MCF 10A (cell line): ENCODE results near the gene PTBP2. TPM values are rescaled to one million over a fixed set of nuclear protein-coding genes. Genes with fewer than 3 reads are reported as not detected.

Source experiments
- BruUV-seq: library from RNA; stranded (reverse); fragments of 400-500 nt; replicated peaks from 2 replicates; lab custom pipeline; 2021; lab: Mats Ljungman, UMichigan
- CTCF ChIA-PET: fragments of 300-600 bp; sonication (Branson Sonifier 250); formaldehyde crosslinking; extraction: SDS; loops from one replicate; lab custom pipeline; 2021; ENCODE audit warnings: antibody characterized with exemption, inconsistent platforms; lab: Yijun Ruan, JAX
- POLR2A ChIA-PET: fragments of 300-600, 350-650 bp; sonication (Branson Sonifier 250); formaldehyde crosslinking; extraction: SDS; loops from one replicate; lab custom pipeline; 2020; ENCODE audit warnings: antibody characterized with exemption, inconsistent platforms; lab: Yijun Ruan, JAX
- DNase-seq: peaks from one replicate; pipeline ENCODE4 v3.0.0-alpha.2; 2018; ENCODE audit not compliant: unreplicated experiment
- H3K27ac Mint-ChIP-seq: one replicate; pipeline ENCODE4 v1.8.0; 2022; ENCODE audit warnings: mild to moderate bottlenecking, low read depth, mixed read lengths; ENCODE audit not compliant: unreplicated experiment
- H3K27me3 Mint-ChIP-seq: one replicate; pipeline ENCODE4 v1.8.0; 2022; ENCODE audit warnings: mixed read lengths; ENCODE audit not compliant: insufficient read depth, unreplicated experiment
- H3K36me3 Mint-ChIP-seq: one replicate; pipeline ENCODE4 v1.8.0; 2022; ENCODE audit warnings: mild to moderate bottlenecking, moderate library complexity, mixed read lengths; ENCODE audit not compliant: insufficient read depth, unreplicated experiment
- H3K4me1 Mint-ChIP-seq: one replicate; pipeline ENCODE4 v1.8.0; 2022; ENCODE audit warnings: mixed read lengths; ENCODE audit not compliant: insufficient read depth, unreplicated experiment
- H3K4me3 Mint-ChIP-seq: one replicate; pipeline ENCODE4 v1.8.0; 2022; ENCODE audit warnings: mild to moderate bottlenecking, moderate library complexity, mixed read lengths; ENCODE audit not compliant: unreplicated experiment
- H3K9me3 Mint-ChIP-seq: one replicate; pipeline ENCODE4 v1.8.0; 2022; ENCODE audit warnings: mixed read lengths; ENCODE audit not compliant: unreplicated experiment
- intact Hi-C: fragments of 100-400 bp; cut with micrococcal nuclease; formaldehyde crosslinking; loops from 2 replicates; pipeline ENCODE4 v1.14.1; 2022
- total RNA-seq: library from RNA; stranded (reverse); gene quantifications from 2 replicates; pipeline ENCODE4 v1.2.3, GENCODE V29; 2022
- TF ChIP-seq, protein P1 (sequence below): fragments of 200-600 bp; IDR thresholded peaks from one replicate; pipeline ENCODE4 v1.8.0; 2022; ENCODE audit warnings: antibody characterized with exemption, mild to moderate bottlenecking; ENCODE audit not compliant: unreplicated experiment

The PTBP2 gene
- total RNA-seq, 1 experiment from 2014 or later, result 17.3 TPM

DNA sequence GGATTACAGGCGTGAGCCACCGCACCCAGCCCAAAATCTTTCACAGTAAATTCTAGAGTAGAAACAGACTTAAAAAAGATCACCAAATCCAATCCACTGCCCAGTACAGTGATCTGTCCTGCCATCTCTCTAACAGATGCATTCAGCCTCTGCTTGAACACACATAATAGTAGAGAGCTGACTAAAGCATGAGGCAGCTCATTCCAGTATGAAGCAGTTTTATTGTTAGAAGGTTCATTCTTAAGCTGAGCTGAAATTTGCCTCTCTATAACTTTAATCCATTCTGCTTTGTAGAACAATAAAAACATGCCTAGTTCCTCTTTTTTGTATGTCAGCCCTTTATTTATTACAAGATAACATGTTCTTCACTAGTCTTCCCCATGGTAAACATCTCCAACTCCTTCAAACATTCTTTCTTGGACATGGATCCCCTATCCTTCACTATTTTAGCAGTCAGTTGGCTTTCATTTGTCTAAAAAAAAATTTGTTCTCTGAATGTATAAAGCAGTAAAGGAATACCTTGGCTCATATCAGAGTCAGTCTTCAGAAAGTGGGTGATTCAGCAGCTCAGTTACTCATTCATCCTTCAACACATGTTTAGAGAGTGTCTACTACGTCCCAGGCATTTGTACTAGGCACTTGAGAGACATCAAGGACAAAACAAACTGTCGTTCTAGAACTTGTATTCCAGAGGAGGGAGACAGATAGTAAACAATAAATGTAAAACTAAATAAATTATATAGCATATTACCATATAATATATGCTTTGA is 10.7 kb upstream of the PTBP2 start:
- Mint-ChIP-seq H3K27ac (no peak overlapping the region), H3K4me1 (peaks cover 12% of the 10 kb centered on the region), H3K36me3 (no peaks in the 10 kb centered on the region), H3K9me3 (no peaks in the 10 kb centered on the region), H3K4me3 (no peak overlapping the region), H3K27me3 (no peaks in the 10 kb centered on the region)
- intact Hi-C loops, result no loop called here
- BruUV-seq, result no TSS peak
- TF ChIP-seq, protein P1, sequence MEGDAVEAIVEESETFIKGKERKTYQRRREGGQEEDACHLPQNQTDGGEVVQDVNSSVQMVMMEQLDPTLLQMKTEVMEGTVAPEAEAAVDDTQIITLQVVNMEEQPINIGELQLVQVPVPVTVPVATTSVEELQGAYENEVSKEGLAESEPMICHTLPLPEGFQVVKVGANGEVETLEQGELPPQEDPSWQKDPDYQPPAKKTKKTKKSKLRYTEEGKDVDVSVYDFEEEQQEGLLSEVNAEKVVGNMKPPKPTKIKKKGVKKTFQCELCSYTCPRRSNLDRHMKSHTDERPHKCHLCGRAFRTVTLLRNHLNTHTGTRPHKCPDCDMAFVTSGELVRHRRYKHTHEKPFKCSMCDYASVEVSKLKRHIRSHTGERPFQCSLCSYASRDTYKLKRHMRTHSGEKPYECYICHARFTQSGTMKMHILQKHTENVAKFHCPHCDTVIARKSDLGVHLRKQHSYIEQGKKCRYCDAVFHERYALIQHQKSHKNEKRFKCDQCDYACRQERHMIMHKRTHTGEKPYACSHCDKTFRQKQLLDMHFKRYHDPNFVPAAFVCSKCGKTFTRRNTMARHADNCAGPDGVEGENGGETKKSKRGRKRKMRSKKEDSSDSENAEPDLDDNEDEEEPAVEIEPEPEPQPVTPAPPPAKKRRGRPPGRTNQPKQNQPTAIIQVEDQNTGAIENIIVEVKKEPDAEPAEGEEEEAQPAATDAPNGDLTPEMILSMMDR, result no peak
- no peak for DNase-seq
- ChIA-PET CTCF (interaction anchor here (0.7 kb wide), 1 partner anchor 10 kb away, joined by 3 read pairs; the partner anchor contains the start of gene PTBP2), POLR2A (interaction anchor here (0.6 kb wide), 1 partner anchor 67 kb away, joined by 6 read pairs; no protein-coding TSS in a partner anchor)

DNA sequence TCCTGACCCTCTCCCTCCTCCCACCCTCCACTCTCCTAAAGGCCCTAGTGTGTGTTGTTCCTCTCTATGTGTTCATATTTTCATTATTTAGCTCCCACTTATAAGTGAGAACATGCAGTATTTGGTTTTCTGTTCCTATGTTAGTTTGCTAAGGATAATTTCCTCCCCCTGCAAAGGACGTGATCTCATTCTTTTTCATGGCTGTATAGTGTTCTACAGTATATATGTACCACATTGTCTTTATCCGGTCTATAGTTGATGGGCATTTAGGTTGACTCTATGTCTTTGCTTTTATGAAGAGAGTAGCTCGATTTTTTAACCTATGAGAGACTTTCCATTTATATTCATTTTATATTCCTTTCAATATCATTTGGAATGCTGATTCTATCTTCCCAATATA is 7.9 kb upstream of the PTBP2 start:
- peaks cover 12% of the 10 kb centered on the region for H3K4me1 Mint-ChIP-seq
- H3K9me3 Mint-ChIP-seq, result no peaks in the 10 kb centered on the region
- intact Hi-C loops, result no loop called here
- H3K36me3 Mint-ChIP-seq, result no peaks in the 10 kb centered on the region
- no peak overlapping the region for H3K4me3 Mint-ChIP-seq
- ChIA-PET POLR2A (no interaction called here), CTCF (no interaction called here)
- DNase-seq, result no peak
- no TSS peak for BruUV-seq
- no peaks in the 10 kb centered on the region for H3K27me3 Mint-ChIP-seq
- no peak overlapping the region for H3K27ac Mint-ChIP-seq
- TF ChIP-seq, protein P1, result no peak

DNA sequence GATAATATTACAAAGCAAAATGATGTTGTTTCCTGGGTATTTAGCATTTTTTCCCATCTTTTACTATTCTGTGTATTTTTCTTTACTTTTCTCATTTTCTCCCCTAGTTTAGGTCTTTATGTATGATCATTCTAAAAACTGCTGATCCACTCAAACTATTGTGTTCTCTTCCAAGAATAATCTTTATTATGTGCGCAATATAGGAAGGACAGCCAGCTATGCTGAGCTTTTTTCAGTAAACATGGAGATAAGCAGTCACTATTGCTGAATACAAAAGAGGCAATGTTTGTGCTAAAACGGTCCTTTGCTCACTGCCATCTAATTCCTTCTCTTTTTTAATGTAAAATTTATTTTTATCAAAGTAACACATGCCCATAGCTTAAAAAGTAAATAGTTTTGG is 6.7 kb upstream of the PTBP2 start:
- Mint-ChIP-seq H3K36me3 (no peaks in the 10 kb centered on the region), H3K4me3 (no peak overlapping the region), H3K27ac (no peak overlapping the region), H3K9me3 (no peaks in the 10 kb centered on the region), H3K27me3 (no peaks in the 10 kb centered on the region), H3K4me1 (peaks cover 12% of the 10 kb centered on the region)
- TF ChIP-seq, protein P1, result no peak
- intact Hi-C loops, result no loop called here
- CTCF ChIA-PET, result no interaction called here
- BruUV-seq, result no TSS peak
- no peak for DNase-seq
- POLR2A ChIA-PET, result no interaction called here

DNA sequence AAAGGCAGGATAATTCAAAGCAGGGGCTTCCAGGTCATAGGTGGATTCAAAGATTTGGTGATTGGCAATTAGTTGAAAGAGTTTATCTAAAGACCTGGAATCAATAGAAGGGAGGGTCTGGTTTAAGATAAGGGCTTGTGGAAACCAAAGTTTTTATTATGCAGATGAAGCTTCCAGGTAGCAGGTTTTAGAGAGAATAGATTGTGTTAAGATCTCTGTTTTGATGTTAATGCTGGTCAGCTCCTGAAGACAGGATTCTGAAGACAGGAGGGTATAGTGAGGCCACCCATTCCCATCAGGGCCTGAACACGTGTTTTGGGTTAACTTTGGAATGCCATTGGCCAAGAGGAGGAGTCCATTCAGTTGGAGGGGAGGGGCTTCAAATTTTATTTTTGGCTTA is 6.1 kb upstream of the PTBP2 start:
- TF ChIP-seq, protein P1, result no peak
- Mint-ChIP-seq H3K4me3 (no peak overlapping the region), H3K4me1 (peaks cover 12% of the 10 kb centered on the region), H3K36me3 (no peaks in the 10 kb centered on the region), H3K9me3 (no peaks in the 10 kb centered on the region), H3K27ac (no peak overlapping the region), H3K27me3 (no peaks in the 10 kb centered on the region)
- DNase-seq, result no peak
- BruUV-seq, result no TSS peak
- CTCF ChIA-PET, result interaction anchor here (0.8 kb wide), 1 partner anchor 971 kb away, joined by 3 read pairs; no protein-coding TSS in a partner anchor
- POLR2A ChIA-PET, result no interaction called here
- intact Hi-C loops, result no loop called here
